HG03196 (cell line): ENCODE results near the gene SLC39A5.
A peak's percentile ranks its signal among the peaks of the same experiment; 100 is the strongest.

Experiments
- ATAC-seq: cut with Tn5 transposase; IDR thresholded peaks from one replicate; pipeline ENCODE4 v1.9.1; 2021; ENCODE audit not compliant: unreplicated experiment

The SLC39A5 gene

DNA sequence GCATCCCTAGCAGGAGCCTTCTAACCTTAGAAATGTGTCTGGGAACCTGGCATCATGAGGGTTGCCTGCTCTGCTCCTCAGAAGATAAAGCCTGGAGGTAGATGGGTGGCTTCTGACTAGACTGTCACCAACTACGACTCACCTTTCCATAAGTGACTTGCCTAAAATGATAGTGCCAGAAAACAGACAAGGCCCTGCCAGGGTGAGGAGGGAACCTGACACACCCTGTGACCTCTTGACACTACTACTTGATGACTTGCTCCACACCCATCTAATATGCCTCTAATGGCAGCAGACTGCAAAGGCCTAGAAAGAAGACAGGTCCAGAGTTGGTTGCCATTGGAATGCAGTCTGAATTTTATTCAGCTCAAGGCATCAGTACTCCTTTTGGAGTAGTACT, 17.5 kb upstream of the SLC39A5 start:
- no peak for ATAC-seq

DNA sequence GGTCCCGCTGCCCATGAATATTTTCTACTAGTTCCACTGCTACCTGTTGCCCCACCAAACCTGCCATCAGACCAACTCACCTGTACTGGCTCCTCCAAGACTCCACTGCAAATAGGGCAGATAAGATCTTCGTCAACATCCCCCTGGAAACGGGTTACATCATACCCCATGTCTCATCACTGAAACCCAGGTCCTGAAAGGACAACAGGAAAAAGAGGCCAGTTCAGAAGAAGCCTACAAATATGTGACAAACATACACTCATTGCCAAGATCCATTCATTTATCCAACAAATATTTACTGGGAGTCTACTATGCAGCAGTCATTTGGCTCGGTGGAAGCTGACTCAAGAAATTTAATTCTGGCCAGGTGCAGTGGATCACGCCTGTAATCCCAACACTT, 16.0 kb upstream of the SLC39A5 start:
- no peak for ATAC-seq

DNA sequence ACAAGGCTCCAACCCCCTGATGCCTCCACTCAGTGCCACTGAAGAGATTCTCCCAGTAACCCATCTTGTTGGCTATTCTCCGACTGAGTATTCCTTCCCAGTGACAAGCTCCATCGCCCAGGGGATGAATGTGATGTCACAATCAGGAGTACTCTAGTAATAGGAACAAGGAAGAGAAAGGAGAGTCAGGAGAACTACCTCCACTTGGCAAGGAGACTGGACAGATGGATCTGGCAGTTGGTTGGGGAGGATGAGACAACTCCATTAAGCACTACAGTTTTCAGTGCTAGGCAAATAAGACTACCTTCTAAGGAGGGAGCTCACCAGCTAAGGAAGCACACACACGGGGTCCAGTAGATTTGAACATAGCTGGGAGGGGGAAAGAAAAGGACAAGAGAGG, 13.4 kb upstream of the SLC39A5 start:
- no peak for ATAC-seq

DNA sequence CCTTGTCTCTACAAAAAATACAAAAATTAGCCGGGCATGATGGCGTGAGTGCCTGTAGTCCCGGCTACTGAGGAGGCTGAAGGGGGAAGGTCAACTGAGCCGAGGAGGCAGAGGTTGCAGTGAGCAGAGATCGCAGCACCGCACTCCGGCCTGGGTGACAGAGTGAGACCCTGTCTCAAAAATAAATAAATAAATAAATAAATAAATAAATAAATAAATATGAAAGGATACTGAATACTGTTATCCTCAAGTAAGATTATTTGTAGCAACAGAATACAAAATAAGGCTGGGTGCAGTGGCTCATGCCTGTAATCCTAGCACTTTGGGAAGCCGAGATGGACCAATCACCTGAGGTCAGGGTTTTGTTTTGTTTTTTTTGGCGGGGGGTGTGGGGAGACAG, 10.0 kb upstream of the SLC39A5 start:
- ATAC-seq, result no peak

DNA sequence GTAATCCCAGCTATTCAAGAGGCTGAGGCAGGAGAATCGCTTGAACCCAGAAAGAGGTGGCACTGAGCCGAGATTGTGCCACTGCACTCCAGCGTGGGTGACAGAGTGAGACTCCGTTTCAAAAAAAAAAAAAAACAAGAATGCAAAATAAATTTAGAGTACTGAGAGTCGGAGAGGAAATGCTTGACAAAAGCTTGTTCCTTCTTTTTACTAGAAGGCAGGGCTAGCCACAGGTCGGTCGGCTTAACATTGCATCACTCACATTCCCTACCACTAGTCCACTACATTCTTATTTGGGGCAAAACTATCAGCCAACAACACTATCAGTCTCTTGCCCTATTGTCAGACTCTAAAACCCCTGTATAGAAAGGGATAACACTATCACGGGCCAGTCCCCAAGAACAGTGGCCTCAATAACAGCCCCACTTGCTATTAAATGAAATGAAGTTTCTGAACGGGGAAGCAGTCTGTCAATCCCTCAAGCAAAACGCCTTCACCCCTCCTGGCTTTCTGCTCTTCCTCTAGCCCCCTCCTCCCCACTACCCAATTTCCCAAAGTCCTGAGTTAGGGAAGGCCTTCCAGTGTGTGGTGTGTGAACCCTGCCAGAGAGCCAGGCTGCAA, 9.1 kb upstream of the SLC39A5 start:
- ATAC-seq, result no peak

DNA sequence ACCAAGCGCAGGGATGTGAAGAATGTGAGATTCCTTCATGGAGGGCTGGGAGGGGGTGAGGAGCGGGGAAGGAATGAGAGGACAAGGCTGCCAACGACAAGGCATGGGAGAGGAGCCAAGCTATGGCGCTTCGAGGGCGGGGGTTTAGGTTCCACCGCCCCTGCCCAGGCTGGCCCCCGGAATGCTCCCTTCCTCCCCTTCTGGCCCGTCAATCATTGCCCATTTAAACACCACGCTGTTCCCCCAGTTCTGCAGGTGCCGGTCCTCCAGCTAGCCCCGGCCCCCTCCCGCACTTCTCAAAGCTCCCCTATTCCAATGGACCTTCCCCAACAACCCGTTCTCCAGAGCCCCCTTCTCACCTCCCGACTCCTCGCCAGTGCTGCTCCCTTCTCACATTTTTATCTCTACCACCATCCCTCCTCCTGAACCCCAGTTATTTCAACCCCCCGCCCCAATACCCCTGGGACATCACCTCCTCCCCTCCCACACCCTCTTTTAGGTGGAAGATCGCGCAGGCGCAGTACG, 8.6 kb upstream of the SLC39A5 start:
- no peak for ATAC-seq

DNA sequence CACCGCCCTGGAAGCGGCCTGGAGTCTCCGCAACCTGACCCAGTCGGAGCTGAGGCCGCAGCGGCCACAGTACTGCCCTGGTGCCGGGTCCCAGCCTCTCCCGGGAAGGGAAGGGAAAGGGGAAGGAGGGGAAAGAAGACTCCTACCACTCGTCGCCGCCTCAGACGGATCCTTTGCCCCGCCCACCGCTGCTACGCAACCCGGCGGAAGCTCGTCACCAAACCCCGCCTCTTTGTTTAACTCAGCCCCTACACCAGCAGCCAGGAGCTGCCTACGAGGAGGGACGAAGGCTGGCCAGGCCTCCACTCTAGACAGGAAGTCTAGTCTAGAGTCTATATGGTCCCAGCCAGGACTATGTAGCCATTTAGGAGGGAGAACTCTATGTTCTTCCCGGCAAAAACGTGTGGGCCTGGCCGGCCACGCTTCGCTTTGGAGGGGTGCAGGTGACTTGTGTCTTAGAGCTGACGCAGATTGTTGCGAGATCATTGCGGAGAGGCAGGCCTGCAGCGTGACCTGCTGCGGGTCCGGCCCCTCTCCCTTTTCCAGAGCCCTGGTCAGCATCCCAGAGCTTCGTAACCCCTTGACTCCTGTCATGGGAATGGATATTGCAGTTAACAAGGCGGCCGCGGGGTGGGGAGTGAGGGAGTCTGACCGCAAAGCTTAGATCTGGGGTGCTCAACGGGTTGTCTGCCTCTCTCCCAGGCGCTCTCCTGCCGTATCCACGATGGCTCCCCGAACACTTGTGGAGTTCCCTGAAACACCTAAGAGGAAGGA, 7.9 kb upstream of the SLC39A5 start, which contains the start of gene RNF41:
RNF41 (minus strand) TSS at position 166 of the 774 bp plus-strand sequence. CDS start 7,875 bp downstream, outside the sequence.
- peak; percentile 76 for ATAC-seq

DNA sequence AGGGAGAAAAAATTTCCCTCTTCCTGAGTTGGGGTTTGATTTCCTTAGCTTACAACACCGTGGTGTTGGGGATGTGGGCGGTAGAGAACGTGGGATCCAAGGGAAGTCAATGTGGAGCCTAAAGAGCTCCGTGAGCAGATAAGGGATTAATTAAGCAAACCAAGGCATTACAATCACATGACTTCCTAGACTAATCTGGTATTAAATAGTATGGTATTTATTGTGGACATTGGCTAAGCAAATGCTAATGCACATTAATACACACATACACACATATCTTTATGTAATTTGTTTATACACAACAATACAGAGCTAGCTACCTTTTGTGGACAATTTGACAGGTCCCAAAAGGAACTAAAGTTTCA, 7.3 kb upstream of the SLC39A5 start:
- ATAC-seq, result no peak

DNA sequence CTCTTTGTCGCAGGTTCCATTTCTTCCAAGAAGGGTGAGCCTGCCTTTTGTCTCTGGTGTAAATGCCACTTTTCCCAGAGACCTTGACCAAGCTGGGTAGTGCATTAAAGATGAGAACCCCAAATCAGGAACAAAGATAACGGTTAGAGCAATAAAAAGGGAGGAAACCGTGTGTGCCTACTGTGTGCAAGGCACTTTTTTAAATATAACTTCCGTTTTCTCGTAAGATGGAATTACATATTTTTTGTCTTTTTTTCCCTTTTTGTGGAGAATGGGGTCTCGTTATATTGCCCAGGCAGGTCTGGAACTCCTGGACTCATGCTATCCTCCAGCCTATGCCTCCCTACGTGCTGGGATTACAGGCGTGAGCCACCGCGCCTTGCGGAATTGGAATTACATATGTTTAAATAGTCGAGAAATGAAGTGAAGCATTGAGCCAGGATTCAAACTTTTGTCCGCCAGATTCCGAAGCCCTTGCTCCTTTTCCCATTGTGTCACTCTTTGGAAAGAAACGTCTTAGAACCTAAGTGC, 6.2 kb upstream of the SLC39A5 start:
- ATAC-seq, result no peak

DNA sequence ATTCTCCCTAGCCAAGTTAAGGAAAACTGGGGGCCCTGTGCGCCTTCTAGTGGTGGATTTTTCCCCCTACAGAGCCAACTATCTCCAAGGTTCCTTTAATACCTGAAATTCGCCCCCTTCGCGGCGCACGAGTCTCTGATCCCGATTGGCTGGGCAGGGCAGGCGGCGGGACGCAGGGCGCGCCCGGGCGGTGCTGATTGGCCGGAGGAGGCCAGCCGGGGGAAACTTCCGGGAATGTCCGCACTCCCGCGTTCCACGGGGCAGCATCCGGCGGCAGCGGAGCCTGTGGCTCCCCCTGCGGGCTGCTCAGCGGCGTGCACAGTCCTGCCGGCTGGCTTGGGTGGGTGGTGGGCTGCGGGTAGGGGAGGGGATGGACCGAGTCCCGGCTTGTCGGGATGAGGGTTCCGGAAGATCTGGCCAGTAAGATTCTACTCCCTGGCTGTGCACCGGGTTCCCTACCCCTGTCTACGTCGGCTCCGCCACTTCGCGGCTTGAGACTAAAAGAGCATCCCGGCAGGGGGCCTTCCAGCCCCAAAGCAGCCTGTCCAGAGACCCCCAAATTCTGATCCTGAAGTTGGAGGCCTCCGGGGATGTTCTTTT, 5.6 kb upstream of the SLC39A5 start, which contains the start of gene NABP2:
NABP2 (plus strand) TSS at position 241 of the 600 bp plus-strand sequence. CDS start 515 bp downstream, outside the sequence.
- ATAC-seq, result peak; percentile 70

DNA sequence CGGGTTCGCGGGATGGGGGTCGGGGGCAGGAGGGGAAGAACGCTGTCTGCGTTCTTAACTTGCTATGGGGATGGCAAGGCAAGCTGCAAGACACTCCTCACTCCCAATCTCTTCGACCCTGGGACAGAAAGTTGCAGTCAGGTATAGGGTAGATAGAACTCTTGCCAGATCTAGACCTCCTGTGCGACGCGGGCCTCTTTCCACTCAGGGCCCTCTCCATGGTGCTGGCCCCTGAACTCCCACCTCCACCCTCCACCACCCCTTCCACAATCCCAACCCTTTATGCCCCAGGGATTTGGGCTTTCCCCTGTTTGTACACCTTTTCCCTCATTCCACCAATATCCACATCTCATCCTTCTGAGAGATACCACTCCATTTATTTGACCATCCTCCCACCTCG, 4.9 kb upstream of the SLC39A5 start:
- ATAC-seq, result no peak

DNA sequence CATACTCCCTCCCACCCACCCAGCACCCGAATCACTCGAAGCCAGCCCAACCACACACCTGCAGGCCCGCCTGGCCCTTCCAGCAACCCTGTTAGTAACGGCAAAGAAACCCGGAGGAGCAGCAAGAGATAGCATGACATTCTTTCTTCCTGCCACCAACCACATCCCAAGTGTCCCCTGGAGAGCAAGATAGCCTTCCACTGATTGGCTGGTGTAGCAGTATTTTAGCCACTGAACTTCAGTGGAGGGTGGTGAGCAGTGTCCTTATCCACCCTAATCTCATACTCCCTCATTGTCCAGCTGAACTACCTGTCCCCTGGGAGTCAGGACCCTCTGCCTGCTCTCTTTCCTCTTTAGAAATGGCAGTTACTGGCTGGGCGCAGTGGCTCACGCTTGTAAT, 769 bp upstream of the SLC39A5 start:
- ATAC-seq, result no peak

DNA sequence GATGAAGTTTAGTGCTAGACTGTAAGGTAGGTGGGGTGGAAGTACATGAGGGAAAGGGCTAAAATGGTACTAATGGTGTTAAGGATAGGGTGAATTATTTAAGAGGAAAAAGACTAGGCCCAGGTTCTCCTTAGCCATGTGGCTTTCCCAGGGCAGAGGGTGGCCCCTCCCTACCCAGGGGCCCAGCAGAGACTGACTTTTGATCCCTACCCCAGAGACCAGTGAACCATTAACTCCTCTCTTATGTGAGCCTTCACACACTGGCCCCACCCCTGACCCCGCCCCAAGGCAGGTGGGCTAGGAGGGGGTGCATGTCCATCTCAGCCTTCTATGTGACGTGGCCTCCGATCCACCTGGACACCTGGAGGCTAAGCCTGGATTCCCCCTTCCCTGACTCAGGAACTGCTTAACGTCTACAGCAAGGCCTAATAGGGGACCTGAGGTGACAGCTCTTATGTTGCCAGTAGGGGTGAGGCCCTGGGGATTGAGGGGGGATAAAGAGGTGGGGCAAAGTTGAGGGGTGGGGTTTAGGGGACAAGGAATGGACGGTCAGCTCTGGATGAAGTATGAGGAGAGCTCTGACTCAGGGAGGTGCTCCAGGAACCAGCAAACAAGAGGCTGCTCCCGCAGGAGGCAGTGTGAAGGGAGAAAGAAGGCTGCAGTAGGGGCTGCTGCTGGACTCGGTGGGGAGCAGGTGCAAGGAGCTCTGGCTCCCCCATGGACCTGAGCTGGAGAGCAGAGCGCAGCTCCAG, 757 bp downstream of the SLC39A5 start:
- ATAC-seq, result no peak

DNA sequence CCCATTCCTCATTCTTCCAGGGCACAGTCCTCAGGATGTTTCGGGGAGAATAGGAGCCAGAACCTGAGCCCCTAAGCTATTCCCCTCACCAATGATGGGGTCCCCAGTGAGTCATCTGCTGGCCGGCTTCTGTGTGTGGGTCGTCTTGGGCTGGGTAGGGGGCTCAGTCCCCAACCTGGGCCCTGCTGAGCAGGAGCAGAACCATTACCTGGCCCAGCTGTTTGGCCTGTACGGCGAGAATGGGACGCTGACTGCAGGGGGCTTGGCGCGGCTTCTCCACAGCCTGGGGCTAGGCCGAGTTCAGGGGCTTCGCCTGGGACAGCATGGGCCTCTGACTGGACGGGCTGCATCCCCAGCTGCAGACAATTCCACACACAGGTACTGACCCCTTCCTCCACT, 1.3 kb downstream of the SLC39A5 start:
- no peak for ATAC-seq

DNA sequence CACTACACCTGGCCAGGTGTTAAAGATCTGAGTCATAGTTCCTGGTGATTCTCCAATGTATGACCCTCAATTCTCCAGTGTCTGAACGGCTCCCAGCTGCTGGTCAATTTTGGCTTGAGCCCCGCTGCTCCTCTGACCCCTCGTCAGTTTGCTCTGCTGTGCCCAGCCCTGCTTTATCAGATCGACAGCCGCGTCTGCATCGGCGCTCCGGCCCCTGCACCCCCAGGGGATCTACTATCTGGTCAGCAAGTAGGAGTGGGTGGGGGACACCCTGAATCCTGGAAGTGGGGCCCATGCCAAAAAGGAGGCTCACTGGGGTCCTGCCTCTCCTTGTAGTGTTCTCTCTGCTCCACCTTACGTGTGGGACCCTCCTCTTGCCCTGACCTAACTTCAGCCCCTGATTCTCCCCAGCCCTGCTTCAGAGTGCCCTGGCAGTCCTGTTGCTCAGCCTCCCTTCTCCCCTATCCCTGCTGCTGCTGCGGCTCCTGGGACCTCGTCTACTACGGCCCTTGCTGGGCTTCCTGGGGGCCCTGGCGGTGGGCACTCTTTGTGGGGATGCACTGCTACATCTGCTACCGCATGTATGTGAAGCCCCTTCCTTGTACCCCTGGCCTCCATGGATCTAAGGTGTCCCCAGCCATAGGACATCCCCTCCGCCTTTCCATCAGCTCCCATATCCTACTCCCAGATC, 5.0 kb downstream of the SLC39A5 start:
- no peak for ATAC-seq

DNA sequence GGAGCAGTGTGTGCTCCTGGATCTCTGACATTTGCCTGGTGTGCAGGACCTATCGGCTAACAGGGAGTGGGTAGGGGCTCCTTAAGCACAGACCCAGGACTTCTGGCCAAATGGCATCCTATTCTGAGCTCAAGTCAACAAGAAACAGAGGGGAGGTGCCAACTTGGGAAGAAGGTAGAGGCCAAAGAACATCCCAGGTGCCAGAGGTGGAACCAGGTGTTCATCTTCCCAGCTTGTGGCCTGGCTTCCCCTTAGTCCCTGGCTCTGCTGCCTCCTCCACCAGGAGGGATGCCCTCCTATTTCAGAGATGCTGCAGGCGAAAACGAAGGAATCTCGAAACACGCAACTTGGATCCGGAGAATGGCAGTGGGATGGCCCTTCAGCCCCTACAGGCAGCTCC, 6.2 kb downstream of the SLC39A5 start:
- ATAC-seq, result no peak

DNA sequence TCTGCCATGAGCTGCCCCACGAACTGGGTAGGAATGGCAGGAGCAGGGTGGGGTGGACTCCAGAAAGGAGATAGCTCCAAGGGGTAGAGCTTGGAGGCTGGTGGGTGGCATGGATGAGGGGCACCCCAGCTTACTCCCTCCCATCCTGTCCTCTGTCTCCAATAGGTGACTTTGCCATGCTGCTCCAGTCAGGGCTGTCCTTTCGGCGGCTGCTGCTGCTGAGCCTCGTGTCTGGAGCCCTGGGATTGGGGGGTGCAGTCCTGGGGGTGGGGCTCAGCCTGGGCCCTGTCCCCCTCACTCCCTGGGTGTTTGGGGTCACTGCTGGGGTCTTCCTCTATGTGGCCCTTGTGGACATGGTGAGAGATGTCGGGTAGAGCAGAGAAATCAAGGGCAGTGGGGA, 7.1 kb downstream of the SLC39A5 start:
- no peak for ATAC-seq

DNA sequence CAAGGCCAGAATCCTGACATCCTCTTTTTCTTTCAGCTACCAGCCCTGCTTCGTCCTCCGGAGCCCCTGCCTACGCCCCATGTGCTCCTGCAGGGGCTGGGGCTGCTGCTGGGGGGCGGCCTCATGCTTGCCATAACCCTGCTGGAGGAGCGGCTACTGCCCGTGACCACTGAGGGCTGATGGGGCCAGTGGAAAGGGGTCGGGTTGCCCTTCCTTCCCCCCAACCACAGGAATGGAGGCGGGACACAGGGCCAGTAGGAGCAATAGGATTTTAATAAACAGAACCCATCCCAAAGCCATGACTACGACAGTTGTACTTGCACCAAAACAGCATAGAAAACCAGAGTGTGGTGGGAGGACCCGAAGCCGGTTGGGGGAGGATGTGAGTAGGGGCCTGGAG, 7.7 kb downstream of the SLC39A5 start:
- no peak for ATAC-seq

DNA sequence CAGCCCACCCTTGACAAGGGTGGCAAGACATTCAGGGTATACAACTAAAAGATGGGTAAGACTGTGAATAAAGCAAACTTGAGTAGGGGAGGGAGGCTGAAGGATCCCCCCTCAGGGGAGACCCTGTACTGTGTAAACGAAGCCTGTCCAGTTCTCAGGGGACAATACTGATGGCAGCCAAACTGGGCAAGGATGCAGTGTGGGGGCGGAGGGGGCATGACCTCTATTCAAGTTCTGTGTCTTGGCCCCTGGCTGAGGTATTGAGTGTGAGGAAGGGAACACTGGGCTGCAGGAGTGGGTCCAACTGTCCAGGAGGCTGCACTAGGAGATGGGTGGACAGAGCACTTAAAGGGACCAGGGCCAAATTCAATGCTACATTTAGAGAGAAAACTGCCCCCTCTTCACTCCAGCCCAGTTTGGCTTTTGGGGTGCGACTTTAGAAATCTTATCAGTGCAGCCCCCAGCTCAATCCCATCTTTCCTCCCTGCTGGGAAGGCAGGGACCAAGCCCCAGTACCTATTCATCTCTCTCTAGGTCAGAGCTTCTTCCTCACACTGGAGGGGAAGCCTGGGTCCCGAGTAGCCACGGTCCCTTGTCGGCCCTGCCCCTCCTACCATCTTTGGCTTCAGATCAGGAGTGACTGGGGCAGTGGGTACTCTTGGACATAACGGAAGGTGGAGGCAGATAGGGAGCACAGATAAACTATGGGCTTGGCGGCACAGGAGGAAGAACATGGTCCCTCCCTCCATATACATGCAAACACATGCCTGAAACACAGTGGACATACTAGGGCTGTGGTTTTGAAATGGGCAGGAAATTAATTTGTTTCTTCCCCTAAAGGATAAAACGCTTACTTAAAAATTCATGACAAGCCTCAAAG, 11.8 kb downstream of the SLC39A5 start:
- ATAC-seq, result no peak
